ENCODE results near the gene YBEY.

DNA sequence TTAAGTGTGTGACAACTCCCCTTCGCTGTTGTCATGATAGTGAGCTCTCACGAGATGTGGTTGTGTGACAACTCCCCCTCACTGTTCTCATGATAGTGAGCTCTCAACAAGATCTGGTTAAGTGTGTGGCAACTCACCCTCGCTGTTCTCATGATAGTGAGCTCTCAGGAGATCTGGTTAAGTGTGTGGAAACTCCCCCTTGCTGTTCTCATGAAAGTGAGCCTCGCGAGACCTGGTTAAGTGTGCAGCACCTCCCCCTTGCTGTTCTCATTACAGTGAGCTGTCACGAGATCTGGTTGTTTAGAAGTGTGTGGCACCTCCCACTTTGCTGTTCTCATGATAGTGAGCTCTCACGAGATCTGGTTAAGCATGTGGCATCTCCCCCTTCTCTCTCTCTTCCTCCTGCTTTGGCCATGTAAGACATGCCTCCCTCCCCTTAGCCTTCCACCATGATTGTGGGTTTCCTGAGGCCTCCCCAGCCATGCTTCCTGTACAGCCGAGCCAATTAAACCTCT is 32.5 kb upstream of the YBEY start:
- TF ChIP-seq, protein P1, sequence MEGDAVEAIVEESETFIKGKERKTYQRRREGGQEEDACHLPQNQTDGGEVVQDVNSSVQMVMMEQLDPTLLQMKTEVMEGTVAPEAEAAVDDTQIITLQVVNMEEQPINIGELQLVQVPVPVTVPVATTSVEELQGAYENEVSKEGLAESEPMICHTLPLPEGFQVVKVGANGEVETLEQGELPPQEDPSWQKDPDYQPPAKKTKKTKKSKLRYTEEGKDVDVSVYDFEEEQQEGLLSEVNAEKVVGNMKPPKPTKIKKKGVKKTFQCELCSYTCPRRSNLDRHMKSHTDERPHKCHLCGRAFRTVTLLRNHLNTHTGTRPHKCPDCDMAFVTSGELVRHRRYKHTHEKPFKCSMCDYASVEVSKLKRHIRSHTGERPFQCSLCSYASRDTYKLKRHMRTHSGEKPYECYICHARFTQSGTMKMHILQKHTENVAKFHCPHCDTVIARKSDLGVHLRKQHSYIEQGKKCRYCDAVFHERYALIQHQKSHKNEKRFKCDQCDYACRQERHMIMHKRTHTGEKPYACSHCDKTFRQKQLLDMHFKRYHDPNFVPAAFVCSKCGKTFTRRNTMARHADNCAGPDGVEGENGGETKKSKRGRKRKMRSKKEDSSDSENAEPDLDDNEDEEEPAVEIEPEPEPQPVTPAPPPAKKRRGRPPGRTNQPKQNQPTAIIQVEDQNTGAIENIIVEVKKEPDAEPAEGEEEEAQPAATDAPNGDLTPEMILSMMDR (IDR thresholded peaks at IDR 0.05): no peak
- TF ChIP-seq POLR2A (IDR thresholded peaks at IDR 0.05): no peak
- TF ChIP-seq POLR2AphosphoS5 (IDR thresholded peaks at IDR 0.05): no peak
